HK-2 (cell line): Measurements from ENCODE around the gene ATP11A.
"Not testable (repeated sequence)": the region's sequence is repeated elsewhere in the genome, so short reads cannot be mapped to it uniquely, and the experiment has no call there.

Experiments used
- DNase-seq: peaks from one replicate; pipeline ENCODE4 v3.0.0-alpha.2; 2018; ENCODE audit not compliant: unreplicated experiment

Gene ATP11A

DNA sequence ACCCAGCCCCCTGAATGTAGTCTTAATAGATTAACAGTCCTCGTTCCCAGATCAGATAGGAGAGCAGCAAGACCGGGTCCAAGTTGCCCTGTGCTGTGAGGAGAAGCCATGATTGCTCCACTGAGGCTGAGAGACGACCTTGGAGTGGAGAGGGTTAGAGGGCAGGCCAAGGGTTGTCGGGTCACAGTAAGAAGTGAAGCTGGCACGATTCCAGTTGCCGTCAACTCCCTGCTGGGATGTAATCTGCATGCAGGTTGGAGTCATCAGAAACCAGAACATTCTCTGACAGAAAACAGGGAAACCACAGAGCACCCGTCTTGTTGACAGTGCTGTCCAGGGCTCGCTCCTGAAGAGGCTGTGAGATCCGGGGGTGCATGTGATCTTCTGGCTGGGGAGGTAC is 19.0 kb upstream of the ATP11A start:
- no peak for DNase-seq

DNA sequence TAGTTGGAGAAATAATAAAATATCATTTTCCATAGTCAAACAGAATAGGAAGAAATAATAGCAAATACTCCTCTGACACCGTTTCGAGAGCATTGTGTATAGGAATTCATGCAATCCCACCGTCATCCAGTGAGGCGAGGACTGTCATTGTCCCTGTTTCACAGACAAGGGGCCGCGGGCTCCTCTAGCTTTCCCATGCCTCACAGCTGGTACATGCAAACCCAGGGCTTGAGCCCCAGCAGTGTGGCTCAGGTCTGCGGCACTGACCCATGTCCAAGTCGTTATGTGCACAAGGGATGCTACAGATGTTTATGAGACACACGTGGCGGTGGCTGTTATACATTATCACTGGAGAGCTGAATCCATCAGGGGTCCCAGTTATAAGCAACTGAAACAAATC is 18.5 kb upstream of the ATP11A start:
- no peak for DNase-seq

DNA sequence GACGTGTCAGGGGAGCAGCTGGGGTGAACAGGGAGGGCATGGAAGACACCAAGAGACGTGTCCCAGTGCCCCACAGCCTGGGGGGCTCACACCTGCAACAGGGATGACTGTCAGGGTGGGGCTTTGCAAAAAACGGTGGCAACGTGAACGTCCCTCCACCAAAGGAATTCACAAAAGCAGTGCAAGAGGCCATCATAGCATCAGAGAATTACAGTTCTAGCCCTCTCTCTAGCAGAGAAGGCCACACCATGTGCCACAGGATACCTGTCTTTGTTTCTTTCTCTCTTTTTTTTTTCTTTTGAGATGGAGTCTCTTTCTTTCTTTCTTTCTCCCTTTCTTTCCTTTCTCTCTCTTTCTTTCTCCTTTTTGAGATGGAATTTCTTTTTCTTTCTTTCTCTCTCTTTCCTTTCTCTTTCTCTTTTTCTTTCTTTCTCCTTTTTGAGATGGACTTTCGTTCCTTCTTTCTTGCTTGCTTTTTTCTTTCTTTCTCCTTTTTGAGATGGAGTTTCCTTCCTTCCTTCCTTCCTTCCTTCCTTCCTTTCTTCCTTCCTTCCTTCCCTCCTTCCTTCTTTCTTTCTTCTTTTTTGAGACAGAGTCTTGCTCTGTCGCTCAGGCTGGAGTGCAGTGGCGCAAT is 17.1 kb upstream of the ATP11A start:
- DNase-seq = no peak

- DNase-seq = no peak
These were observed 15.1 kb upstream of the ATP11A start for GRCh38 chr13:112674412-112675365.

DNA sequence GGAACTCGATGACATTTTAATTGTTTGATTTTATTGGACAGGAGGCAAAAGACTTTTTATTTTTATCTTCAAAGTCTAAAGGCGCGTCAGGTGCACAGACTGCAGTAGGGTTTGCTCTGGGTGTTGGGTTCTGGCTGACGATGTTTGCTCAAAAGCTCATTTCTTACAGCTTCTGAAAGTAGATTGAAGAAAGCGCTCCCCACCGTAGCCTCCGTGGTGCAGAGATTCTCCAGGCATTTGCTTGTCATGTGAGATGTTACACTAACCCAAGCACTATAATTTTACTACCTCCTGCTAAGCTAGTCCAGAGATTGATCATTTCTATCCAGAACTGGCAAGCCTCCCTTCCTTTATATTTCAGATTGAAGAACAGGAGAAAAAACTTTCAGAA is 14.5 kb upstream of the ATP11A start:
- no peak for DNase-seq

GRCh38 chr13:112677421-112677962 is 12.3 kb upstream of the ATP11A start:
- DNase-seq = not testable (repeated sequence)

- no peak for DNase-seq
These were observed 10.5 kb upstream of the ATP11A start for GRCh38 chr13:112679381-112679780.

- DNase-seq = no peak
These were observed 9.7 kb upstream of the ATP11A start for GRCh38 chr13:112679932-112680677.

DNA sequence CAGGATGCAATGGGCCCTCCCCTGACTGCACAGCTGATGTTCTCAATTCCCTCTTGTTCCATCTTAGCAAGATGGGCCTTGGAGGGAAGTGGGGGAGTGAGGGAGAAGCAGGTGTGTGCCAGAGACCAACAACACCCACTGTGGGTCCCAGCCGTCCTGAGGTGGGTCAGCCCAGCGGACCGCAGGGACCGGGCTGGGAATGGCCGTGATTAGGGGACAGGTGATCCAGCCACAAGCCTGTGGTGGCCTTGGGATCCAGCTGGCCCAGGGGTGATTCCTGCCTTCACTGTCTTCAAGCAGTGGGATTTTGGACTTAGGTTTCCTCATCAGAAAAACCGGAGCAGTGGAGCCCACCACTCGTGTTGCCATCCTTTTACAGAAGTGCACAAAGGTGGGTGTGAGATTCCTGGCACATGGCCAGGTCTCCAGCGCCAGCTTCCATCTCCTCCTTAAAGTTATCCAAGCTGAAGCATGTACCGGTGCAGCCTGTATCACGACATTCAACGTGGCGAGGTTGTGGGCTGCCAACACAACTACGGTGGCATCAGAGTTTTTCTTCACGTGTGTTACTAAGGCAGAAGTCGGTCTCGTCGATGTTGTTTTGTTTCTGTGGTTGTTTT is 9.0 kb upstream of the ATP11A start:
- no peak for DNase-seq

GRCh38 chr13:112683581-112683980 is 6.3 kb upstream of the ATP11A start:
- DNase-seq = no peak

DNA sequence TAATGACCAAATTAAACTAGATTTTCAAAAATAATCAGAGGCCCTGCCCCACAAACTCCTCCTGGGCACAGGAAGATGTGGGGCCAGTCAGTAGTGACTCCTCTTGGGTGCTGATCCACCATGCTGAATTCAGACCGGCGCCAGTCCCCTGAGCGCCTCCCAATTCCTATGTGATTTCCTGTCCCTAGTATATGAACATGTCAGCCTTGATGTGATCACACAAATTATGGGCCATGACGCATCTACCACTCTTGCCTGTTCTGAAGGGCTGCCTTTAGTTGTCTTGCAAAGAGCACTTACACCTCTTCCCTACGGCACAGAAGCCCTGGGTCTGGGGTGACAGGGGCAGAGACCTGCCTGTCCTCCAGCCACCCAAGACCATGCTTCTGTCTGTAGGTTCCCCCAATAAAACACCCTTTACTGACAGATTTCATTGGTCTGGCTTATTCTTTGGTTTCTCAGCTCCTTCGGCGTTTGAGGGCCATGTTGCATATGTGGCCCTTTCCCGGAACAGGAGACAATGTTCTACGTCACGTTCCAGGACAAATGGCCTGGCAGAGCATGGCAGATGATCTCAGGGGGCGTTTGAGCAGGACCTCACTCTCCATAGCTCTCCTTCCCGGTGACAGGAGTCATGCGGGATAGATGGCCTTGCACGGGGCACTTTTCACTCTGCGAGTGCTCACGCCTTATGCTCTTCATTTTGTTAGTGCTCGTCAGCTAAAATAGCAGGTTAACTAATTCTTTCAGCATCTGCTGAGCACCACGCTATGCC is 5.6 kb upstream of the ATP11A start:
- no peak for DNase-seq

DNA sequence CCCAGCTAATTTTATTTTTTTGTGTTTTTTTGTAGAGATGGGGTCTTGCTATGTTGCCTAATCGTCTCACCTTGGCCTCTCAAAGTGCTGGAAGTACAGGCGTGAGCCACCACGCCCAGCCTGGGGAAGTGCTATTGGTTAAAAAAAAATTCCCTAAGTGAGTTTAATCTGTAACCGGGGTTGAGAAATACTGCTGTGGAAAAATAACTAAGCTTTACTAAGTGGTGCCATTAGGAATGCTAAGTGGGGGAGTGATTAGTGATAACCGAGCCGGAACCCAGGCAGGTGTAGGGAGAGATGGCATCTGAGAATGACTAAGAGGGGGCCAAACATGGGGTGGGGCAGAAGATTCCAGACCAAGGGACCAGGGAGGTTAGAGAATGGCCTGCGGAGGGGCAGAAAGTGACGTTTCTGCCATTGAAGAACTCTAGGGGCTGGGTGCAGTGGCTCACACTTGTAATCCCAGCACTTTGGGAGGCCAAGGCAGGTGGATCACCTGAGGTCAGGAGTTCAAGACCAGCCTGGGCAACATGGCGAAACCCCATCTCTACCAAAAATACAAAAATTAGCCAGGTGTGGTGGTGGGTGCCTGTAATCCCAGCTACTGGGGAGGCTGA is 4.5 kb upstream of the ATP11A start:
- DNase-seq = peak; percentile 21

GRCh38 chr13:112685896-112686295 is 3.9 kb upstream of the ATP11A start:
- peak; percentile 34 for DNase-seq

- DNase-seq = no peak
These were observed 3.5 kb upstream of the ATP11A start for GRCh38 chr13:112686364-112686763.

DNA sequence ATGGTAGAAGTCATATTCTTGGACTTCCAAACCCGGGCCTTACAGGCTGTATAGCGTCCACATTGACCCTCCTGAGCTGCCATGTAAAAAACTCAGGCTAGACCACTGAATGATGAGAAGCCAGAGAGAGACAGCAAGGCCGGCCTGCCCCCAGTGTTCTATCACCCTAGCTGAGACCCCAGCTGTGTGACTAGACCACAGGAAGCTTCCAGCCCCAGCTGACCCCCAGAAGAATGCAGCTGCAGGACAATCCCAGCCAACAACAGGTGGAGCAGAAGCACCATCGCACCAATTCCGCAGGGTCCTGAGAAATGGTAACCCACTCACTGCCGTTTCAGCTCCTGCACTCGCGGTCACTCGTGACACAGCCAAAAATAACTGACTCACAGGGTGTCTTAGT is 2.9 kb upstream of the ATP11A start:
- DNase-seq = no peak

GRCh38 chr13:112687836-112688559 is 1.8 kb upstream of the ATP11A start:
- DNase-seq = no peak

GRCh38 chr13:112688560-112689302 is 1.1 kb upstream of the ATP11A start:
- no peak for DNase-seq

DNA sequence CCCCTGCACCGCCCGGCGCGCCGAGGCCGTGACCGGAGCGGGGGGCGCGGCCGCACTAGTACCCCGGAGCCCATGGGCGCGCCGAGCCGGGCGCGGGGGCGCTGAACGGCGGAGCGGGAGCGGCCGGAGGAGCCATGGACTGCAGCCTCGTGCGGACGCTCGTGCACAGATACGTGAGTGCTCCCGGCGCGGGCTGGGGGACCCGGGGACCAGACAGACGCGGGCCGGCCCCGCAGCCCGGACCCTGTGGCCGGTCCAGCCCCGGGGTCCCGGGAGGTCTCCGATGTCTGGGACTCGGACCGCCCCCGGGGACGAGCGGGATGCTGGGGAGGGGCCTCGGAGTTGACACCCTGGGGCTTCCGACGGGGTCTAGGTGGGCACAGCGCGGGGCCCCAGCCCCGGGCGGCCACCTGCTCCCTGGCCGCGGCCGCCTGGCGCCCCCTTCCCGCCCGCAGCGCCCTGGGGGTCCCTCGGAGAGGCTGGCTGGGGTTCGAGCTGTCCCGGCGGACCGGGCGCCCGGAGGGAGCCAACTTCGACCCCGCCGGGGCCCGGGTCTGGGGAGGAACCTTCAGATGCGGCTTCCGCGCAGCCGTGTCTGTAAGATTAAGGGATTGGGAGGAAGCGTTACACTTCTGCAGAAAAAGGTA is 568 bp downstream of the ATP11A start:
- DNase-seq = peak; percentile 49

GRCh38 chr13:112692104-112692503 is 2.3 kb downstream of the ATP11A start:
- no peak for DNase-seq
